Left ventricle myocardium inferior (tissue), 1 donor: ENCODE data around the gene CSH2. TPM values are rescaled to one million over a fixed set of nuclear protein-coding genes. Genes with fewer than 3 reads are reported as not detected.

Experiments
- DNase-seq: peaks from one replicate; pipeline ENCODE4 v3.0.0-alpha.2; 2020
- H3K27ac ChIP-seq: fragments of 200-600 bp; replicated peaks from 2 replicates; pipeline ENCODE4 v1.8.0; 2021
- H3K27me3 ChIP-seq: fragments of 200-600 bp; 2 replicates; pipeline ENCODE4 v1.8.0; 2021; ENCODE audit warnings: low read depth
- H3K36me3 ChIP-seq: fragments of 200-600 bp; 2 replicates; pipeline ENCODE4 v1.8.0; 2021
- H3K4me1 ChIP-seq: fragments of 200-600 bp; 2 replicates; pipeline ENCODE4 v1.8.0; 2021
- H3K4me3 ChIP-seq: fragments of 200-600 bp; 2 replicates; pipeline ENCODE4 v1.8.0; 2021; ENCODE audit warnings: mild to moderate bottlenecking, moderate library complexity
- H3K9me3 ChIP-seq: fragments of 200-600 bp; replicated peaks from 2 replicates; pipeline ENCODE4 v1.8.0; 2021
- intact Hi-C: fragments of 100-400 bp; cut with micrococcal nuclease; formaldehyde crosslinking; loops from one replicate; pipeline ENCODE4 v1.11.0; 2022
- total RNA-seq: library from RNA; stranded (reverse); fragmentation: NEBNext Ultra II Directional; extraction: Animal tissue kit (Norgen Biotek cat#: 25700); gene quantifications from one replicate; pipeline ENCODE4 v1.2.1, GENCODE V29; 2021
- TF ChIP-seq, protein P1 (sequence below): fragments of 200-600 bp; IDR thresholded peaks from 2 replicates; pipeline ENCODE4 v1.8.0; 2021; ENCODE audit warnings: antibody characterized with exemption, mild to moderate bottlenecking, borderline replicate concordance
- donor health status: DM: no; HTN: yes; CAD: no; lungs with severe emphysema.

Gene CSH2
- total RNA-seq, 1 donor from 2014 or later, result not detected

DNA sequence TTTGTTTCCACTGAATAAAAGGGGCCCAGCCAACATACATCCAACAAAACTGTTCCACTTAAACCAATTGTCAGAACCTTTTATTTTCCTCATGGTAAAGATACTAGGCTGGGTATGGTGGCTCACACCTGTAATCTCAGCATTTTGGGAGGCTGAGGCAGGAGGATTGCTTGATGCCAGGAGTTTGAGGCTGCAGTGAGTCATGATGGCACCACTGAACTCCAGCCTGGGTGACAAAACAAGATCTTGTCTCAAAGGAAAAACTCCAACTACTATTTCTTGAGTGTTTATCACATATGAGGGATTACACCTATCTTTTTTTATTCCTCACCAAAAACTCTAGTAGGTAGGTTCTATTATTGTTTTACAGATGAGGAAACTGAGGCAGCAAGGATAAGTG is 50.9 kb downstream of the CSH2 start:
- TF ChIP-seq, protein P1, sequence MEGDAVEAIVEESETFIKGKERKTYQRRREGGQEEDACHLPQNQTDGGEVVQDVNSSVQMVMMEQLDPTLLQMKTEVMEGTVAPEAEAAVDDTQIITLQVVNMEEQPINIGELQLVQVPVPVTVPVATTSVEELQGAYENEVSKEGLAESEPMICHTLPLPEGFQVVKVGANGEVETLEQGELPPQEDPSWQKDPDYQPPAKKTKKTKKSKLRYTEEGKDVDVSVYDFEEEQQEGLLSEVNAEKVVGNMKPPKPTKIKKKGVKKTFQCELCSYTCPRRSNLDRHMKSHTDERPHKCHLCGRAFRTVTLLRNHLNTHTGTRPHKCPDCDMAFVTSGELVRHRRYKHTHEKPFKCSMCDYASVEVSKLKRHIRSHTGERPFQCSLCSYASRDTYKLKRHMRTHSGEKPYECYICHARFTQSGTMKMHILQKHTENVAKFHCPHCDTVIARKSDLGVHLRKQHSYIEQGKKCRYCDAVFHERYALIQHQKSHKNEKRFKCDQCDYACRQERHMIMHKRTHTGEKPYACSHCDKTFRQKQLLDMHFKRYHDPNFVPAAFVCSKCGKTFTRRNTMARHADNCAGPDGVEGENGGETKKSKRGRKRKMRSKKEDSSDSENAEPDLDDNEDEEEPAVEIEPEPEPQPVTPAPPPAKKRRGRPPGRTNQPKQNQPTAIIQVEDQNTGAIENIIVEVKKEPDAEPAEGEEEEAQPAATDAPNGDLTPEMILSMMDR, result no peak
- DNase-seq, result no peak
- no peak overlapping the region for H3K27ac ChIP-seq

More for the DNA sequence above, 50.9 kb downstream of the CSH2 start:
- Histone ChIP-seq H3K36me3 (peaks cover 84% of the 10 kb centered on the region), H3K27me3 (no peaks in the 10 kb centered on the region), H3K4me1 (peaks cover 37% of the 10 kb centered on the region), H3K4me3 (no peak overlapping the region), H3K9me3 (no peaks in the 10 kb centered on the region)
- intact Hi-C loops, result no loop called here

Other genes starting within 250 kb of the CSH2 start
- 2.7 TPM for gene LIMD2, start 173.6 kb downstream of the CSH2 start, total RNA-seq
- 14.6 TPM for gene STRADA, start 131.9 kb downstream of the CSH2 start, total RNA-seq
- gene CCDC47, start 100.1 kb downstream of the CSH2 start, total RNA-seq, result 79.6 TPM
- 51.7 TPM for gene DDX42, start 99.5 kb downstream of the CSH2 start, total RNA-seq
- 115 TPM for gene PSMC5, start 46.2 kb downstream of the CSH2 start, total RNA-seq
- 36.7 TPM for gene FTSJ3, start 46.0 kb downstream of the CSH2 start, total RNA-seq
- gene SMARCD2, start 31.0 kb downstream of the CSH2 start, total RNA-seq, result 21.0 TPM
- not detected for gene GH2, start 8.3 kb upstream of the CSH2 start, total RNA-seq
- not detected for gene CSH1, start 22.9 kb upstream of the CSH2 start, total RNA-seq
- gene CSHL1, start 37.6 kb upstream of the CSH2 start, total RNA-seq, result not detected
- not detected for gene GH1, start 45.2 kb upstream of the CSH2 start, total RNA-seq
- 4.6 TPM for gene CD79B, start 58.7 kb upstream of the CSH2 start, total RNA-seq
- gene SCN4A, start 99.2 kb upstream of the CSH2 start, total RNA-seq, result 1.2 TPM
- gene PRR29, start 124.7 kb upstream of the CSH2 start, total RNA-seq, result not detected
- gene ICAM2, start 147.0 kb upstream of the CSH2 start, total RNA-seq, result 28.2 TPM